Pancreas (tissue), 10 donors: ENCODE results near the gene ADAMTS2. TPM values are rescaled to one million over a fixed set of nuclear protein-coding genes. Genes with fewer than 3 reads are reported as not detected.

Experiments
- ATAC-seq, 4 donors: fragments of 200-7000 bp; cut with Tn5 transposase; one replicate each; pipeline versions ENCODE4 v1.8.0 to v1.9.1; 2020; ENCODE audit warnings: mild to moderate bottlenecking in 4 of 4, moderate library complexity in 4 of 4
- DNase-seq, 6 donors: peaks; one replicate each; pipeline ENCODE4 v3.0.0-alpha.2; 2020
- FAIRE-seq: peaks from 2 replicates; lab custom pipeline; 2012; peaks lifted over from hg19 to GRCh38; lab: Jason Lieb, UNC
- H3K27ac ChIP-seq, 4 donors: fragments of 200-600 bp; sonication (generic); 1 replicate in 3 of 4; 2 replicates in 1 of 4; pipeline versions ENCODE4 v1.5.0 to v1.8.0; 2020
- H3K27me3 ChIP-seq, 4 donors: fragments of 200-600 bp; one replicate each; pipeline ENCODE4 v1.8.0; 2021
- H3K36me3 ChIP-seq, 3 donors: fragments of 200-600 bp; sonication (generic) in 1 of 3; one replicate each; pipeline versions ENCODE4 v1.5.0 to v1.8.0; 2020 to 2021
- H3K4me1 ChIP-seq, 3 donors: fragments of 200-600 bp; one replicate each; pipeline ENCODE4 v1.8.0; 2021
- H3K4me3 ChIP-seq, 4 donors: fragments of 200-600 bp; sonication (generic) in 2 of 4; one replicate each; pipeline versions ENCODE4 v1.5.0 to v1.8.0; 2020 to 2021
- H3K9me3 ChIP-seq, 4 donors: fragments of 200-600 bp; one replicate each; pipeline ENCODE4 v1.8.0; 2021
- WGBS, 2 donors: extraction: QIAGEN DNeasy Blood & Tissue Kit; methylation state at CpG; one replicate each; pipeline ENCODE4 v1.1.7; 2013; 5-methylcytosine and 5-hydroxymethylcytosine counted together
- intact Hi-C, 3 donors: fragments of 100-400 bp; cut with DNase I; formaldehyde crosslinking; loops; one replicate each; pipeline versions ENCODE4 v1.11.1 to v1.14.2; 2022
- polyA plus RNA-seq, 2 donors: library from polyadenylated mRNA; stranded (reverse); fragments of 200-250 nt; gene quantifications; one replicate each; pipeline ENCODE4 v1.2.3, GENCODE V29; 2013
- total RNA-seq, 6 donors: library from RNA; stranded (reverse); fragmentation: NEBNext Ultra II Directional in 4 of 6; extraction: Animal tissue kit (Norgen Biotek cat#: 25700) in 4 of 6; gene quantifications; one replicate each; pipeline versions ENCODE4 v1.2.1 to v1.2.4, GENCODE V29; 2021 to 2023
- TF ChIP-seq, protein P1 (sequence below), 4 donors: fragments of 200-600 bp; sonication (generic) in 3 of 4; IDR thresholded peaks; one replicate each; pipeline versions ENCODE4 v1.5.0 to v1.8.0; 2021; ENCODE audit warnings: antibody characterized with exemption in 4 of 4
- donor health status: healthy with polysubstance abuse.
- donor health status: DM: no; HTN: no; CAD: no; lungs with moderate emphysema.
- donor health status: DM: no; HTN: no; CAD: no.
- donor health status: control.
- donor health status: control.
- donor health status: Bipolar disorder and iron deficiency.
- donor health status: DM: yes; HTN: yes; CAD: no.
- donor health status: DM: no; HTN: no; CAD: no.
- donor health status: DM: no; HTN: no; CAD: no.
- donor health status: DM: yes; HTN: yes; CAD: no.

ADAMTS2 gene
- total and polyA plus RNA-seq, 8 donors, result 1.3 to 18.5 (median 5.8) TPM

DNA sequence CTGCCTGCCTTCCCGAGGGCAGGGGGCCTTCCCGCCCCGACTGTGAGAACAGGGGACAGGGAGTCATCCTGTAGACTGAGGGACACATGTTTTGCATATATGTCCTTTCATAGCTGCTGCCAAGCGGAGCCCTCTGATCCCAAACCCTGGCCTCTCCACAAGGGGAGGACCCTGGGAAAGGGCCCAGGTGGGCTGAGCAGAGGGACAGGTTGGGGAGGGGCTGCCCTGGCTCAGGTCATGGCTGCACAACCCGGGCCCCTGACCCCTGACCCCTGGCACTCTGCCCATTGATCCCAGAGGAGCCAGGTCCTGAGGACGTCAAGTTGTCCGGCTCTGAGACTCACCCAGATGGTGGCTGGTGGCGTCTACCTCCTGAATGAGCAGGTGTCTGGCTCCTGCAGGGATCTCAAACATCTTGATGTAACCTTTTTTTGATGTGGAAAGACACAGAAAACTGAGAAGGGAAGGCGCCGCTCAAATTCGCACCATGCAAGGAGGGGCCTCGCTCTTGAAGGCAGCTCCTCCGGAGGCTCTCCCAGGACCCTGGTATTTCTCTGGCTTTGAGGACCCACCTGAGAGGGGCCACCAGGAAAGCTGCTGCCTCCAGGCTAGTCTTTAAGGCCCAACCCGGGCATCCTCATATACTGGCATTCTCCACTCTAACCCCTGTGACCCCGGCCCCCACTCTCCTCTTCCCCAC is 213.2 kb downstream of the ADAMTS2 start:
- 47 to 50% methylated on average over 14 to 15 of the region's 15 CpGs for WGBS, 2 donors
- H3K27ac ChIP-seq, result no peak overlapping the region
- no peaks in the 10 kb centered on the region for H3K36me3 ChIP-seq

DNA sequence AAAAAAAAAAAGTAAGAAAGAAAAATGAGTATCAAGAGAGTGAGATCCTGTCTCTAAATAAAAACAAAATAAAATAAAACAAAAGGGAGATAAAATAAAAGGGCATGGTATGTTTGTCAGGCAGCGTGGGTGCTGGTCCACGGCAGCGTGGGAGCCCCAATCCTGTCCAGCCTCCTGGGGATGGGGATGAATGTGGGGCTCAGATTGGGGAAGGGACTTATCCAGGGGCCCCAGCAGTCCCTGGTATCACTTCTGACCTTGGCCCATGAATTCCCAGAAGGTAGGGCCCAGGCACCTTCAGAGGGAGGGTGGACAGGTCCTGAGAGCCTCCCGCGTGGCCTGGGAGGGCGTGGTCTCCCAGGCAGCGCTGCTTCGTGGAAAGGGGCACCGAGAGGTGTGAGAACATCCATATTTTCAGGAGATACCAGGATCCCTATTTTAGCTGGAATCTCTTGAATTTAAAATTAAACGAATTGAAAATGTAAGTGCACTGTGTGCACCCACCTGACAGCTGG is 213.9 kb downstream of the ADAMTS2 start:
- H3K27ac ChIP-seq, result no peak overlapping the region
- WGBS, 2 donors, result 58 to 74% methylated on average over 10 of the region's 10 CpGs
- FAIRE-seq (no peak), ATAC-seq (no peak), DNase-seq (peak in 1 of 6 donors; percentile 26)
- no peaks in the 10 kb centered on the region for H3K36me3 ChIP-seq
- no peaks in the 10 kb centered on the region for H3K27me3 ChIP-seq
- no peak overlapping the region for H3K4me3 ChIP-seq
- H3K4me1 ChIP-seq, result no peaks in the 10 kb centered on the region
- no peaks in the 10 kb centered on the region for H3K9me3 ChIP-seq
- TF ChIP-seq, protein P1, sequence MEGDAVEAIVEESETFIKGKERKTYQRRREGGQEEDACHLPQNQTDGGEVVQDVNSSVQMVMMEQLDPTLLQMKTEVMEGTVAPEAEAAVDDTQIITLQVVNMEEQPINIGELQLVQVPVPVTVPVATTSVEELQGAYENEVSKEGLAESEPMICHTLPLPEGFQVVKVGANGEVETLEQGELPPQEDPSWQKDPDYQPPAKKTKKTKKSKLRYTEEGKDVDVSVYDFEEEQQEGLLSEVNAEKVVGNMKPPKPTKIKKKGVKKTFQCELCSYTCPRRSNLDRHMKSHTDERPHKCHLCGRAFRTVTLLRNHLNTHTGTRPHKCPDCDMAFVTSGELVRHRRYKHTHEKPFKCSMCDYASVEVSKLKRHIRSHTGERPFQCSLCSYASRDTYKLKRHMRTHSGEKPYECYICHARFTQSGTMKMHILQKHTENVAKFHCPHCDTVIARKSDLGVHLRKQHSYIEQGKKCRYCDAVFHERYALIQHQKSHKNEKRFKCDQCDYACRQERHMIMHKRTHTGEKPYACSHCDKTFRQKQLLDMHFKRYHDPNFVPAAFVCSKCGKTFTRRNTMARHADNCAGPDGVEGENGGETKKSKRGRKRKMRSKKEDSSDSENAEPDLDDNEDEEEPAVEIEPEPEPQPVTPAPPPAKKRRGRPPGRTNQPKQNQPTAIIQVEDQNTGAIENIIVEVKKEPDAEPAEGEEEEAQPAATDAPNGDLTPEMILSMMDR (IDR thresholded peaks at IDR 0.05), result no peak
- intact Hi-C loops, result no loop called here

More for the DNA sequence above, 213.2 kb downstream of the ADAMTS2 start:
- TF ChIP-seq, protein P1 (IDR thresholded peaks at IDR 0.05), result no peak
- intact Hi-C loops, result no loop called here
- no peak overlapping the region for H3K4me3 ChIP-seq
- FAIRE-seq (no peak), ATAC-seq (no peak), DNase-seq (peak in 2 of 6 donors; percentile 8 to 41)
- no peaks in the 10 kb centered on the region for H3K9me3 ChIP-seq
- H3K27me3 ChIP-seq, result no peaks in the 10 kb centered on the region
- H3K4me1 ChIP-seq, result no peaks in the 10 kb centered on the region

DNA sequence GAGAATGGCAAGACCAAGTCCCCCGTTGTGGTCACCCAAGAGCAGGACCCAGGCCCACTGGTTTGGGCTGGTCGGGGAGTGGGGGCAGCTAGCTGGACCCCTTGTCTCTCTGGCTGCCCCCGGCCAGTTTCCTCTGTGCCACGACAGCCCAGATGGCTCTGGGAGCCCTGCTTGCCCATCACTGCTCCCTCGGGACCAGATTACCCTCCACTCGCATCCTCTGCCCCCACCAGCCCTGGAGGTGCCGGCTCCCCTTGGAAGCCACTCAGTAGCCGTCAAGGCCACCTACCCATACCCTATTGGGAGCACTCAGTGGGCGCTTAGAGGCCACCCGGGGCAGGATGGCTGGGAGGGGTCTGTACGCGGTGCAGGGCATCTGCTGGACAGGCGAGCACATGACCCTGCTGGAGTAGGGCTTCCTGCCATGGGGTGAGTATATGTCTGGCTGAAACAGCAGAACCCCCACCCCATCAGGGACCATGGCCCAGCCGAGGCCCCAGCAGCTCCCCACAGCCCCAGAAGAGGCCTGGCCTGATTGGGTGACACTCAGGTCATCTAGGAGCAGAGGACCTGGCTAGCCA is 215.1 kb downstream of the ADAMTS2 start:
- TF ChIP-seq, protein P1 (IDR thresholded peaks at IDR 0.05), result no peak
- intact Hi-C loops, result no loop called here

GRCh38 chr5:179129607-179130071 is 215.6 kb downstream of the ADAMTS2 start:
- DNase-seq (peak in 1 of 6 donors; percentile 54), FAIRE-seq (no peak), ATAC-seq (no peak)
- intact Hi-C loops, result no loop called here
- H3K4me3 ChIP-seq, result no peak overlapping the region
- no peaks in the 10 kb centered on the region for H3K27me3 ChIP-seq
- H3K9me3 ChIP-seq, result no peaks in the 10 kb centered on the region
- no peaks in the 10 kb centered on the region for H3K36me3 ChIP-seq
- H3K4me1 ChIP-seq, result no peaks in the 10 kb centered on the region
- TF ChIP-seq, protein P1 (IDR thresholded peaks at IDR 0.05), result no peak
- H3K27ac ChIP-seq, result no peak overlapping the region
- WGBS, 2 donors, result 63 to 75% methylated on average over 18 of the region's 18 CpGs

More for the DNA sequence above, 215.1 kb downstream of the ADAMTS2 start:
- H3K4me1 ChIP-seq, result no peaks in the 10 kb centered on the region
- WGBS, 2 donors, result 67 to 89% methylated on average over 13 to 14 of the region's 14 CpGs
- no peak for ATAC-seq
- no peaks in the 10 kb centered on the region for H3K36me3 ChIP-seq
- peak in 1 of 6 donors; percentile 38 for DNase-seq
- no peak overlapping the region for H3K27ac ChIP-seq
- H3K9me3 ChIP-seq, result no peaks in the 10 kb centered on the region
- no peaks in the 10 kb centered on the region for H3K27me3 ChIP-seq
- no peak for FAIRE-seq
- no peak overlapping the region for H3K4me3 ChIP-seq
